ENCODE results near the gene MSI2.

The MSI2 gene

DNA sequence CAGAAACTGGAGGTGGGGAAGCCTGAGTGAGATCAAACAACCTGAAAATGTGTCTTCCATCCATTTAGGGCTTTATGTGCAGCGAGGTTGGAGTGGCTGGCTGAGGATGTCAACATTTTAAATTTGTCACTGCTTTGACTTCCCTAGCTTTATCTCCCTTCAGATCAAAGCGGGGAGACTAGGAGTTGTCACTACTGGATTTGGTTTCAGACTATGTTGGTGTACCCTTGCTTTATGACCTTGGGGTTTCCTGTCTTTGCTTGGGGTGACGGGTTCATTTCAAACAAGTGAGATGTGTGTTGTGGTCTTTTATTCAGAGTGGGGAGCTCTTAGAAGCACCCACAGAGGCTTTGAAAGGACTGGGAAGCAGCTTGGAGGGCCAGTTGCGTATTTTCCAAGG lies 25.6 kb downstream of the MSI2 start (continued):
- TF ChIP-seq, protein P1, sequence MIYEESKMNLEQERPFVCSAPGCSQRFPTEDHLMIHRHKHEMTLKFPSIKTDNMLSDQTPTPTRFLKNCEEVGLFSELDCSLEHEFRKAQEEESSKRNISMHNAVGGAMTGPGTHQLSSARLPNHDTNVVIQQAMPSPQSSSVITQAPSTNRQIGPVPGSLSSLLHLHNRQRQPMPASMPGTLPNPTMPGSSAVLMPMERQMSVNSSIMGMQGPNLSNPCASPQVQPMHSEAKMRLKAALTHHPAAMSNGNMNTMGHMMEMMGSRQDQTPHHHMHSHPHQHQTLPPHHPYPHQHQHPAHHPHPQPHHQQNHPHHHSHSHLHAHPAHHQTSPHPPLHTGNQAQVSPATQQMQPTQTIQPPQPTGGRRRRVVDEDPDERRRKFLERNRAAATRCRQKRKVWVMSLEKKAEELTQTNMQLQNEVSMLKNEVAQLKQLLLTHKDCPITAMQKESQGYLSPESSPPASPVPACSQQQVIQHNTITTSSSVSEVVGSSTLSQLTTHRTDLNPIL (CRISPR knock-in tag; IDR thresholded peaks at IDR 0.05; ENCODE audit: low read depth), result no peak
- TF ChIP-seq CSDC2 (CRISPR knock-in tag; IDR thresholded peaks at IDR 0.05), result no peak
- TF ChIP-seq SNAI2 (CRISPR knock-in tag; IDR thresholded peaks at IDR 0.05), result no peak
- TF ChIP-seq ZNF8 (CRISPR knock-in tag; IDR thresholded peaks at IDR 0.05), result no peak
- TF ChIP-seq TOX (CRISPR knock-in tag; IDR thresholded peaks at IDR 0.05; ENCODE audit: borderline replicate concordance), result no peak

GRCh38 chr17:57282296-57282695 lies 26.0 kb downstream of the MSI2 start:
- ATAC-seq, result peak; percentile 85
- TF ChIP-seq ZC3H10 (CRISPR knock-in tag; IDR thresholded peaks at IDR 0.05) (no peak), ARNTL (CRISPR knock-in tag; IDR thresholded peaks at IDR 0.05; ENCODE audit: borderline replicate concordance, low read depth) (no peak), TCF4 (CRISPR knock-in tag; IDR thresholded peaks at IDR 0.05; ENCODE audit: borderline replicate concordance) (no peak), BACH2 (CRISPR knock-in tag; IDR thresholded peaks at IDR 0.05; ENCODE audit: borderline replicate concordance) (no peak), POU6F1 (CRISPR knock-in tag; IDR thresholded peaks at IDR 0.05; ENCODE audit: borderline replicate concordance, low read depth) (no peak), RARB (CRISPR knock-in tag; IDR thresholded peaks at IDR 0.05) (no peak), TOX (CRISPR knock-in tag; IDR thresholded peaks at IDR 0.05; ENCODE audit: borderline replicate concordance) (no peak), ESRRG (CRISPR knock-in tag; IDR thresholded peaks at IDR 0.05) (no peak), PPARA (CRISPR knock-in tag; IDR thresholded peaks at IDR 0.05; ENCODE audit: borderline replicate concordance) (no peak), CSDC2 (CRISPR knock-in tag; IDR thresholded peaks at IDR 0.05) (0 out of 2 replicates have a peak, but pooled peaks have one; percentile 44), ZNF70 (CRISPR knock-in tag; IDR thresholded peaks at IDR 0.05) (no peak), ZFP3 (CRISPR knock-in tag; IDR thresholded peaks at IDR 0.05) (no peak), ZFP30 (CRISPR knock-in tag; IDR thresholded peaks at IDR 0.05) (no peak), GLIS3 (CRISPR knock-in tag; IDR thresholded peaks at IDR 0.05) (no peak), SNAI2 (CRISPR knock-in tag; IDR thresholded peaks at IDR 0.05) (no peak), ZNF8 (CRISPR knock-in tag; IDR thresholded peaks at IDR 0.05) (no peak), ISL1 (CRISPR knock-in tag; IDR thresholded peaks at IDR 0.05) (peak; percentile 38), CSRNP3 (CRISPR knock-in tag; IDR thresholded peaks at IDR 0.05) (no peak), OSR1 (CRISPR knock-in tag; IDR thresholded peaks at IDR 0.05) (no peak), ZNF565 (CRISPR knock-in tag; conservative IDR thresholded peaks at IDR 0.05; ENCODE audit: low read depth) (no peak)
- TF ChIP-seq, protein P1 (CRISPR knock-in tag; IDR thresholded peaks at IDR 0.05; ENCODE audit: low read depth), result no peak
- TF ChIP-seq, protein P2, sequence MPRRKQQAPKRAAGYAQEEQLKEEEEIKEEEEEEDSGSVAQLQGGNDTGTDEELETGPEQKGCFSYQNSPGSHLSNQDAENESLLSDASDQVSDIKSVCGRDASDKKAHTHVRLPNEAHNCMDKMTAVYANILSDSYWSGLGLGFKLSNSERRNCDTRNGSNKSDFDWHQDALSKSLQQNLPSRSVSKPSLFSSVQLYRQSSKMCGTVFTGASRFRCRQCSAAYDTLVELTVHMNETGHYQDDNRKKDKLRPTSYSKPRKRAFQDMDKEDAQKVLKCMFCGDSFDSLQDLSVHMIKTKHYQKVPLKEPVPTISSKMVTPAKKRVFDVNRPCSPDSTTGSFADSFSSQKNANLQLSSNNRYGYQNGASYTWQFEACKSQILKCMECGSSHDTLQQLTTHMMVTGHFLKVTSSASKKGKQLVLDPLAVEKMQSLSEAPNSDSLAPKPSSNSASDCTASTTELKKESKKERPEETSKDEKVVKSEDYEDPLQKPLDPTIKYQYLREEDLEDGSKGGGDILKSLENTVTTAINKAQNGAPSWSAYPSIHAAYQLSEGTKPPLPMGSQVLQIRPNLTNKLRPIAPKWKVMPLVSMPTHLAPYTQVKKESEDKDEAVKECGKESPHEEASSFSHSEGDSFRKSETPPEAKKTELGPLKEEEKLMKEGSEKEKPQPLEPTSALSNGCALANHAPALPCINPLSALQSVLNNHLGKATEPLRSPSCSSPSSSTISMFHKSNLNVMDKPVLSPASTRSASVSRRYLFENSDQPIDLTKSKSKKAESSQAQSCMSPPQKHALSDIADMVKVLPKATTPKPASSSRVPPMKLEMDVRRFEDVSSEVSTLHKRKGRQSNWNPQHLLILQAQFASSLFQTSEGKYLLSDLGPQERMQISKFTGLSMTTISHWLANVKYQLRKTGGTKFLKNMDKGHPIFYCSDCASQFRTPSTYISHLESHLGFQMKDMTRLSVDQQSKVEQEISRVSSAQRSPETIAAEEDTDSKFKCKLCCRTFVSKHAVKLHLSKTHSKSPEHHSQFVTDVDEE (CRISPR knock-in tag; IDR thresholded peaks at IDR 0.05), result peak; percentile 59; the same call in 1 of the 2 replicates
